HepG2 (cell line): Measurements from ENCODE around the gene PGAP3. TPM values are rescaled to one million over a fixed set of nuclear protein-coding genes. Genes with fewer than 3 reads are reported as not detected.

Experiments
- CBFB ChIP-seq: sonication (generic); formaldehyde crosslinking; IDR thresholded peaks from 2 replicates; pipeline ENCODE4 v1.4.0; 2020; ENCODE audit warnings: missing genetic modification reagents
- ELF3 ChIP-seq: IDR thresholded peaks from 2 replicates; pipeline ENCODE4 v1.6.1; 2016; ENCODE audit warnings: missing genetic modification reagents, missing compliant biosample characterization
- GLI4 ChIP-seq: sonication (generic); formaldehyde crosslinking; IDR thresholded peaks from 2 replicates; pipeline ENCODE4 v1.5.1; 2020; ENCODE audit warnings: missing genetic modification reagents, mild to moderate bottlenecking, moderate library complexity, borderline replicate concordance
- MAZ ChIP-seq, 2 experiments: sonication (generic) in 1 of 2; formaldehyde crosslinking in 1 of 2; IDR thresholded peaks; 2 replicates each; pipeline versions ENCODE4 v1.5.0 to v1.6.1; 2012 to 2020; ENCODE audit warnings: low read depth in 2 of 2, mild to moderate bottlenecking in 2 of 2, borderline replicate concordance in 1 of 2, improper control_type of control experiment in 1 of 2, low read length in 1 of 2, missing genetic modification reagents in 1 of 2, moderate library complexity in 1 of 2
- MYC ChIP-seq: sonication (generic); formaldehyde crosslinking; IDR thresholded peaks from 2 replicates; pipeline ENCODE4 v1.9.0; 2021; ENCODE audit warnings: missing genetic modification reagents, borderline replicate concordance
- NCOA2 ChIP-seq: sonication (generic); formaldehyde crosslinking; IDR thresholded peaks from 2 replicates; pipeline ENCODE4 v1.8.0; 2022; ENCODE audit warnings: inconsistent platforms
- NFIC ChIP-seq: IDR thresholded peaks from 2 replicates; pipeline ENCODE4 v1.6.1; 2012; ENCODE audit warnings: mild to moderate bottlenecking, low read length, inconsistent platforms
- NRL ChIP-seq: sonication (generic); formaldehyde crosslinking; IDR thresholded peaks from 2 replicates; pipeline ENCODE4 v1.5.0; 2020; ENCODE audit warnings: missing genetic modification reagents, mild to moderate bottlenecking, moderate library complexity, borderline replicate concordance
- PRDM10 ChIP-seq: sonication (generic); formaldehyde crosslinking; IDR thresholded peaks from 2 replicates; pipeline ENCODE4 v1.4.0; 2020; ENCODE audit warnings: low read depth, missing genetic modification reagents
- SNRNP70 ChIP-seq: fragments of 200-400 bp; formaldehyde crosslinking; IDR thresholded peaks from 2 replicates; pipeline ENCODE4 v1.6.1; 2017; ENCODE audit warnings: mild to moderate bottlenecking, low read depth, low read length, moderate library complexity
- SP5 ChIP-seq: IDR thresholded peaks from 2 replicates; pipeline ENCODE4 v1.6.1; 2016; ENCODE audit warnings: low read depth, borderline replicate concordance
- XRCC5 ChIP-seq: fragments of 200-400 bp; formaldehyde crosslinking; optimal IDR thresholded peaks from 2 replicates; pipeline ENCODE3; 2017; ENCODE audit warnings: mild to moderate bottlenecking, low read length
- ZC3H13 ChIP-seq: sonication (generic); formaldehyde crosslinking; IDR thresholded peaks from 2 replicates; pipeline ENCODE4 v1.8.1; 2023; ENCODE audit warnings: mild to moderate bottlenecking, missing genetic modification reagents, moderate library complexity
- ZIK1 ChIP-seq: sonication (generic); formaldehyde crosslinking; IDR thresholded peaks from 2 replicates; pipeline ENCODE4 v1.5.0; 2020; ENCODE audit warnings: mild to moderate bottlenecking, low read depth, missing genetic modification reagents, borderline replicate concordance
- ZMYM4 ChIP-seq: sonication (generic); formaldehyde crosslinking; IDR thresholded peaks from 2 replicates; pipeline ENCODE4 v1.8.1; 2023; ENCODE audit warnings: mild to moderate bottlenecking, missing genetic modification reagents
- ZNF20 ChIP-seq: sonication (generic); formaldehyde crosslinking; IDR thresholded peaks from 2 replicates; pipeline ENCODE4 v1.4.0; 2020; ENCODE audit warnings: mild to moderate bottlenecking, moderate library complexity, missing genetic modification reagents
- ZNF326 ChIP-seq: sonication (generic); formaldehyde crosslinking; IDR thresholded peaks from 2 replicates; pipeline ENCODE4 v1.4.0; 2020; ENCODE audit warnings: missing genetic modification reagents, borderline replicate concordance
- ZNF383 ChIP-seq: sonication (generic); formaldehyde crosslinking; IDR thresholded peaks from 2 replicates; pipeline ENCODE4 v1.4.0; 2020; ENCODE audit warnings: missing genetic modification reagents, mild to moderate bottlenecking, borderline replicate concordance
- ZNF552 ChIP-seq: sonication (generic); formaldehyde crosslinking; IDR thresholded peaks from 2 replicates; pipeline ENCODE4 v1.9.0; 2022; ENCODE audit warnings: missing genetic modification reagents, mild to moderate bottlenecking, borderline replicate concordance
- ZNF746 ChIP-seq: sonication (generic); formaldehyde crosslinking; IDR thresholded peaks from 2 replicates; pipeline ENCODE4 v1.8.0; 2022; ENCODE audit warnings: mild to moderate bottlenecking, missing genetic modification reagents
- ZNF782 ChIP-seq: sonication (generic); formaldehyde crosslinking; IDR thresholded peaks from 2 replicates; pipeline ENCODE4 v1.4.0; 2020; ENCODE audit warnings: missing genetic modification reagents, mild to moderate bottlenecking, borderline replicate concordance
- ZSCAN21 ChIP-seq: sonication (generic); formaldehyde crosslinking; IDR thresholded peaks from 2 replicates; pipeline ENCODE4 v1.8.0; 2022; ENCODE audit warnings: mild to moderate bottlenecking, missing genetic modification reagents, moderate library complexity, borderline replicate concordance
- polyA plus RNA-seq, 8 experiments: library from polyadenylated mRNA; depleted of rRNA in 3 of 8; stranded (reverse) in 7 of 8; unstranded in 1 of 8; fragments of >200 nt; fragmentation: Illumina TruSeq in 4 of 8; extraction: Trizol in 4 of 8; gene quantifications; 2 replicates each; pipeline versions ENCODE4 v1.2.1 to v1.2.3, GENCODE V29; 2011 to 2016; ENCODE audit warnings: low read depth in 4 of 8, missing spikeins in 1 of 8, mixed read lengths in 1 of 8; ENCODE audit not compliant: insufficient read depth in 1 of 8
- total RNA-seq, 5 experiments: library from RNA; depleted of rRNA; stranded (reverse); fragments of >200 nt; fragmentation: Illumina TruSeq; extraction: Trizol; gene quantifications; 2 replicates each; pipeline ENCODE4 v1.2.3, GENCODE V29; 2016; ENCODE audit warnings: low read depth in 1 of 5
- TF ChIP-seq, protein P1 (sequence below): sonication (generic); formaldehyde crosslinking; IDR thresholded peaks from 2 replicates; pipeline ENCODE4 v1.4.0; 2020; ENCODE audit warnings: missing genetic modification reagents

PGAP3 gene
- total and polyA plus RNA-seq, 2 of the 13 experiments (the other 11 are each of a cell fraction or from before 2014, with no cell fraction given) = 11.9 to 14.6 TPM

- TF ChIP-seq SNRNP70 = no peak
- no peak for TF ChIP-seq ZC3H13 (CRISPR knock-in tag)
- TF ChIP-seq CBFB (CRISPR knock-in tag) = 0 out of 2 replicates have a peak, but pooled peaks have one; percentile 34
- peak; percentile 78; the same call in 1 of the 2 replicates for TF ChIP-seq MAZ (IDR thresholded peaks at IDR 0.05; ENCODE audit: borderline replicate concordance, low read depth, low read length)
- TF ChIP-seq MAZ (CRISPR knock-in tag; IDR thresholded peaks at IDR 0.05; ENCODE audit: low read depth) = peak; percentile 62
- no peak for TF ChIP-seq ZNF20 (CRISPR knock-in tag)
- TF ChIP-seq ZIK1 (CRISPR knock-in tag) = peak; percentile 70; the same call in 1 of the 2 replicates
- peak; percentile 38 for TF ChIP-seq XRCC5
- peak; percentile 51; the same call in 1 of the 2 replicates for TF ChIP-seq SP5 (CRISPR knock-in tag)
- TF ChIP-seq ZMYM4 (CRISPR knock-in tag) = peak; percentile 64; the same call in 1 of the 2 replicates
- TF ChIP-seq, protein P1, sequence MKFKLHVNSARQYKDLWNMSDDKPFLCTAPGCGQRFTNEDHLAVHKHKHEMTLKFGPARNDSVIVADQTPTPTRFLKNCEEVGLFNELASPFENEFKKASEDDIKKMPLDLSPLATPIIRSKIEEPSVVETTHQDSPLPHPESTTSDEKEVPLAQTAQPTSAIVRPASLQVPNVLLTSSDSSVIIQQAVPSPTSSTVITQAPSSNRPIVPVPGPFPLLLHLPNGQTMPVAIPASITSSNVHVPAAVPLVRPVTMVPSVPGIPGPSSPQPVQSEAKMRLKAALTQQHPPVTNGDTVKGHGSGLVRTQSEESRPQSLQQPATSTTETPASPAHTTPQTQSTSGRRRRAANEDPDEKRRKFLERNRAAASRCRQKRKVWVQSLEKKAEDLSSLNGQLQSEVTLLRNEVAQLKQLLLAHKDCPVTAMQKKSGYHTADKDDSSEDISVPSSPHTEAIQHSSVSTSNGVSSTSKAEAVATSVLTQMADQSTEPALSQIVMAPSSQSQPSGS (CRISPR knock-in tag) = peak; percentile 79; the same call in 1 of the 2 replicates
- TF ChIP-seq GLI4 (CRISPR knock-in tag) = peak; percentile 51; the same call in 1 of the 2 replicates
- peak; percentile 65 for TF ChIP-seq ELF3 (CRISPR knock-in tag)
- TF ChIP-seq PRDM10 (CRISPR knock-in tag) = peak; percentile 96
- TF ChIP-seq NFIC = peak; percentile 62; the same call in 1 of the 2 replicates
- no peak for TF ChIP-seq ZNF552 (CRISPR knock-in tag)
- peak; percentile 46; the same call in 1 of the 2 replicates for TF ChIP-seq ZNF782
- peak; percentile 78 for TF ChIP-seq MYC (CRISPR knock-in tag)
- TF ChIP-seq NCOA2 (CRISPR knock-in tag) = peak; percentile 3; the same call in 1 of the 2 replicates
- TF ChIP-seq ZNF383 (CRISPR knock-in tag) = peak; percentile 74; the same call in 1 of the 2 replicates
- TF ChIP-seq ZNF326 (CRISPR knock-in tag) = no peak
- TF ChIP-seq ZSCAN21 (CRISPR knock-in tag) = peak; percentile 72; the same call in 1 of the 2 replicates
- peak; percentile 89 for TF ChIP-seq ZNF746 (CRISPR knock-in tag)
- TF ChIP-seq NRL (CRISPR knock-in tag) = peak; percentile 54; the same call in 1 of the 2 replicates
Observed at GRCh38 chr17:39702901-39703893, 15.3 kb upstream of the PGAP3 start (continued).
